Measurements from ENCODE around the gene USP3.

Gene USP3

GRCh38 chr15:63535689-63536088 lies 31.3 kb downstream of the USP3 start:
- DNase-seq (ENCODE audit: low spot score), result no peak
- TF ChIP-seq CTCF (IDR thresholded peaks at IDR 0.05; ENCODE audit: extremely low read depth, insufficient read depth, missing control alignments), result no peak
- in situ Hi-C loops (cut with MboI; ENCODE audit: low pct_unique_long_range_greater_than_20kb, low sequenced_read_pairs, unreplicated experiment), result no loop called here

- no peak for TF ChIP-seq CTCF (IDR thresholded peaks at IDR 0.05; ENCODE audit: extremely low read depth, insufficient read depth, missing control alignments)
- in situ Hi-C loops (cut with MboI; ENCODE audit: low pct_unique_long_range_greater_than_20kb, low sequenced_read_pairs, unreplicated experiment), result no loop called here
- DNase-seq (ENCODE audit: low spot score), result no peak
Observed at GRCh38 chr15:63538876-63539275, 34.5 kb downstream of the USP3 start.

- in situ Hi-C loops (cut with MboI; ENCODE audit: low pct_unique_long_range_greater_than_20kb, low sequenced_read_pairs, unreplicated experiment), result no loop called here
- no peak for DNase-seq (ENCODE audit: low spot score)
- no peak for TF ChIP-seq CTCF (IDR thresholded peaks at IDR 0.05; ENCODE audit: extremely low read depth, insufficient read depth, missing control alignments)
Observed at GRCh38 chr15:63539521-63539920, 35.1 kb downstream of the USP3 start.

GRCh38 chr15:63539998-63540397 lies 35.6 kb downstream of the USP3 start:
- no peak for DNase-seq (ENCODE audit: low spot score)
- TF ChIP-seq CTCF (IDR thresholded peaks at IDR 0.05; ENCODE audit: extremely low read depth, insufficient read depth, missing control alignments), result no peak
- in situ Hi-C loops (cut with MboI; ENCODE audit: low pct_unique_long_range_greater_than_20kb, low sequenced_read_pairs, unreplicated experiment), result no loop called here

- TF ChIP-seq CTCF (IDR thresholded peaks at IDR 0.05; ENCODE audit: extremely low read depth, insufficient read depth, missing control alignments), result no peak
- no peak for DNase-seq (ENCODE audit: low spot score)
- in situ Hi-C loops (cut with MboI; ENCODE audit: low pct_unique_long_range_greater_than_20kb, low sequenced_read_pairs, unreplicated experiment), result no loop called here
Observed at GRCh38 chr15:63540449-63540848, 36.1 kb downstream of the USP3 start.

GRCh38 chr15:63544258-63545026 lies 40.0 kb downstream of the USP3 start:
- in situ Hi-C loops (cut with MboI; ENCODE audit: low pct_unique_long_range_greater_than_20kb, low sequenced_read_pairs, unreplicated experiment), result no loop called here
- no peak for DNase-seq (ENCODE audit: low spot score)
- no peak for TF ChIP-seq CTCF (IDR thresholded peaks at IDR 0.05; ENCODE audit: extremely low read depth, insufficient read depth, missing control alignments)
